HCT116 (cell line): ENCODE measurements around the gene IL36B. TPM values are rescaled to one million over a fixed set of nuclear protein-coding genes. Genes with fewer than 3 reads are reported as not detected.

Experiments
- ATAC-seq: fragments of 200-7000 bp; cut with Tn5 transposase; 2 replicates; pipeline ENCODE4 v1.9.1; 2020; ENCODE audit warnings: mild to moderate bottlenecking, moderate library complexity
- BruUV-seq: library from RNA; stranded (reverse); fragments of 400-500 nt; replicated peaks from 2 replicates; lab custom pipeline; 2021; lab: Mats Ljungman, UMichigan
- CTCF ChIA-PET: fragments of 300-600 bp; sonication (Branson Sonifier 250); formaldehyde crosslinking; loops from one replicate; lab custom pipeline; 2021; ENCODE audit warnings: antibody characterized with exemption; lab: Charles Lee
- POLR2A ChIA-PET: fragments of 300-600, 350-600 bp; sonication (Branson Sonifier 250); formaldehyde crosslinking; loops from one replicate; lab custom pipeline; 2021; ENCODE audit warnings: antibody characterized with exemption; lab: Charles Lee
- RAD21 ChIA-PET, 2 experiments: fragments of 300-600 bp; sonication (Branson Sonifier 250); formaldehyde crosslinking; loops; one replicate each; lab custom pipeline; 2023; ENCODE audit warnings: low total read pairs in 2 of 2; ENCODE audit not compliant: uncharacterized antibody in 2 of 2, unreplicated experiment in 2 of 2, low non-redundant PET in 1 of 2; lab: Charles Lee
- DNase-seq: peaks from one replicate; pipeline ENCODE4 v3.0.0-alpha.2; 2010; ENCODE audit warnings: low read depth, low spot score
- H2AFZ ChIP-seq: fragments of 200-600 bp; shearing (Covaris generic), sonication (generic); 2 replicates; pipeline ENCODE4 v1.6.1; 2017; ENCODE audit warnings: low read depth, mixed run types, mixed read lengths, antibody characterized with exemption, low read length; ENCODE audit not compliant: poor library complexity, severe bottlenecking
- H3K27ac ChIP-seq: 2 replicates; pipeline ENCODE4 v1.5.1; 2012; ENCODE audit warnings: low read depth, low read length
- H3K27me3 ChIP-seq: fragments of 200-600 bp; sonication (generic); 2 replicates; pipeline ENCODE4 v1.6.1; 2016; ENCODE audit warnings: mixed run types, low read length, mixed read lengths; ENCODE audit not compliant: insufficient read depth
- H3K36me3 ChIP-seq, 2 experiments: fragments of 200-500 bp in 1 of 2; fragments of 200-600 bp in 1 of 2; sonication (Bioruptor generic) in 1 of 2; sonication (generic) in 1 of 2; 2 replicates each; pipeline versions ENCODE4 v1.5.1 to v1.6.1; 2014 to 2016; ENCODE audit warnings: low read length in 2 of 2, inconsistent platforms in 1 of 2, mixed read lengths in 1 of 2, mixed run types in 1 of 2; ENCODE audit not compliant: insufficient read depth in 2 of 2, control insufficient read depth in 1 of 2
- H3K4me1 ChIP-seq, 2 experiments: fragments of 200-600 bp in 1 of 2; sonication (generic) in 1 of 2; 2 replicates each; pipeline versions ENCODE4 v1.5.1 to v1.6.1; 2012 to 2017; ENCODE audit warnings: low read length in 2 of 2, inconsistent platforms in 1 of 2, mild to moderate bottlenecking in 1 of 2, mixed read lengths in 1 of 2, mixed run types in 1 of 2, moderate library complexity in 1 of 2; ENCODE audit not compliant: insufficient read depth in 2 of 2, control insufficient read depth in 1 of 2
- H3K4me2 ChIP-seq: fragments of 200-600 bp; sonication (generic); 2 replicates; pipeline ENCODE4 v1.6.1; 2017; ENCODE audit warnings: mixed run types, low read length, mixed read lengths
- H3K4me3 ChIP-seq, 2 experiments: fragments of 200-600 bp in 1 of 2; sonication (generic) in 1 of 2; replicated peaks in 1 of 2; 2 replicates each; pipeline ENCODE4 v1.5.1; 2011 to 2016; ENCODE audit warnings: low read length in 2 of 2, control low read depth in 1 of 2, low read depth in 1 of 2, mild to moderate bottlenecking in 1 of 2, mixed read lengths in 1 of 2, mixed run types in 1 of 2
- H3K79me2 ChIP-seq: fragments of 200-600 bp; sonication (generic); 2 replicates; pipeline ENCODE4 v1.6.1; 2017; ENCODE audit warnings: mild to moderate bottlenecking, mixed run types, low read length, moderate library complexity, mixed read lengths; ENCODE audit not compliant: insufficient read depth
- H3K9ac ChIP-seq: fragments of 200-600 bp; sonication (generic); 2 replicates; pipeline ENCODE4 v1.6.1; 2016; ENCODE audit warnings: low read length, mixed read lengths
- H3K9me2 ChIP-seq: fragments of 200-600 bp; sonication (generic), shearing (Covaris generic); 2 replicates; pipeline ENCODE4 v1.6.1; 2017; ENCODE audit warnings: mixed run types, mild to moderate bottlenecking, moderate library complexity; ENCODE audit not compliant: insufficient read depth
- H3K9me3 ChIP-seq, 2 experiments: fragments of 200-500 bp in 1 of 2; fragments of 200-600 bp in 1 of 2; sonication (Bioruptor generic) in 1 of 2; sonication (generic) in 1 of 2; 2 replicates each; pipeline ENCODE4 v1.6.1; 2014 to 2017; ENCODE audit warnings: low read length in 2 of 2, mixed read lengths in 2 of 2, inconsistent platforms in 1 of 2, low read depth in 1 of 2, mild to moderate bottlenecking in 1 of 2, mixed run types in 1 of 2, moderate library complexity in 1 of 2; ENCODE audit not compliant: control insufficient read depth in 1 of 2, insufficient read depth in 1 of 2
- H4K20me1 ChIP-seq: fragments of 200-600 bp; sonication (generic), shearing (Covaris generic); 2 replicates; pipeline ENCODE4 v1.6.1; 2017; ENCODE audit warnings: mixed run types, mild to moderate bottlenecking, moderate library complexity; ENCODE audit not compliant: insufficient read depth
- CEBPB ChIP-seq: IDR thresholded peaks from 2 replicates; pipeline ENCODE4 v1.6.1; 2012; ENCODE audit warnings: low read depth
- ELF1 ChIP-seq: IDR thresholded peaks from 2 replicates; pipeline ENCODE4 v1.6.1; 2012; ENCODE audit warnings: low read depth, borderline replicate concordance
- EZH2 ChIP-seq: fragments of 200-600 bp; sonication (generic); IDR thresholded peaks from 2 replicates; pipeline ENCODE4 v1.6.1; 2017; ENCODE audit warnings: antibody characterized with exemption, mixed run types
- EZH2phosphoT487 ChIP-seq: fragments of 200-600 bp; IDR thresholded peaks from 2 replicates; pipeline ENCODE4 v1.6.1; 2018; ENCODE audit warnings: antibody characterized with exemption, borderline replicate concordance
- JUND ChIP-seq: IDR thresholded peaks from 2 replicates; pipeline ENCODE4 v1.6.1; 2012
- POLR2A ChIP-seq: IDR thresholded peaks from 2 replicates; pipeline ENCODE4 v1.7.0; 2011; ENCODE audit warnings: borderline replicate concordance; ENCODE audit not compliant: insufficient read depth, insufficient read length; ENCODE audit errors: extremely low read depth
- POLR2AphosphoS5 ChIP-seq: IDR thresholded peaks from 2 replicates; pipeline ENCODE4 v1.6.1; 2011; ENCODE audit warnings: mild to moderate bottlenecking, low read depth, low read length, moderate library complexity
- SIN3A ChIP-seq: IDR thresholded peaks from 2 replicates; pipeline ENCODE4 v1.6.1; 2012; ENCODE audit warnings: low read depth
- intact Hi-C: fragments of 100-400 bp; cut with micrococcal nuclease; formaldehyde crosslinking; loops from 2 replicates; pipeline ENCODE4 v1.10.0; 2022
- total RNA-seq: library from RNA; stranded (reverse); gene quantifications from one replicate; pipeline ENCODE4 v1.2.1, GENCODE V29; 2021; ENCODE audit not compliant: unreplicated experiment
- TF ChIP-seq, protein P1 (sequence below): IDR thresholded peaks from 2 replicates; pipeline ENCODE4 v1.6.1; 2011; ENCODE audit warnings: mild to moderate bottlenecking, low read length, moderate library complexity; ENCODE audit not compliant: insufficient replicate concordance; ENCODE audit errors: extremely low read depth
- TF ChIP-seq, protein P2 (sequence below), 3 experiments: fragments of 200-600 bp in 1 of 3; sonication (generic) in 1 of 3; IDR thresholded peaks in 2 of 3; conservative IDR thresholded peaks in 1 of 3; 2 replicates each; pipeline ENCODE4 v1.5.1; 2012 to 2017; ENCODE audit warnings: low read depth in 2 of 3, low read length in 2 of 3, antibody characterized with exemption in 1 of 3, borderline replicate concordance in 1 of 3, control low read depth in 1 of 3, mild to moderate bottlenecking in 1 of 3, mixed read lengths in 1 of 3, mixed run types in 1 of 3, moderate library complexity in 1 of 3; ENCODE audit not compliant: insufficient read depth in 1 of 3
- TF ChIP-seq, protein P3 (sequence below): IDR thresholded peaks from 2 replicates; pipeline ENCODE4 v1.6.1; 2012

IL36B gene
- total RNA-seq, 1 experiment from 2014 or later = not detected

DNA sequence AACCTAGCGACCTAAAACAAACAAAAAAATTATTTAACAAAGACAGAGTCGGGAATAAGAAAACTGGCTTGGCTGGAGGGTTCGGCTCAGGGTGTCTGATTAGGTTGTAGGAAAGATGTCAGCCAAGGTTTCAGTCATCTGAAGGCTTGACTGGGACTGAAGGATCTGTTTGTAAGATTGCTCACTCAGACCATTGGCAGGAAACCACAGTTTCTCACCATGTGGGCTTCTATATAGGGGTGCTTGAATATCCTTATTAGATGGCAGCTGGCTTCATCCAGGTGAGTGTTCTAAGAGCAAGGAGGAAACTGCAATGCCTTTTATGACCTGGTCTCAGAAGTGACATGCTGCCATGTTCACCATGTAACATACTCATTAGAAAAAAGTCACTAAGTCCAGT lies 999 bp upstream of the IL36B start:
- POLR2A ChIA-PET = no interaction called here
- H3K9ac ChIP-seq = no peak overlapping the region
- H3K9me2 ChIP-seq = no peaks in the 10 kb centered on the region
- no peak overlapping the region for H3K4me2 ChIP-seq
- CTCF ChIA-PET = no interaction called here
- H3K27ac ChIP-seq = no peak overlapping the region
- H3K4me3 ChIP-seq = no peak overlapping the region
- ATAC-seq (no peak), DNase-seq (no peak)
- H2AFZ ChIP-seq = no peak overlapping the region
- no peaks in the 10 kb centered on the region for H3K27me3 ChIP-seq
- H3K36me3 ChIP-seq = no peaks in the 10 kb centered on the region
- no peaks in the 10 kb centered on the region for H3K9me3 ChIP-seq
- RAD21 ChIA-PET = no interaction called here
- intact Hi-C loops = no loop called here
- H3K79me2 ChIP-seq = no peaks in the 10 kb centered on the region
- no peak for TF ChIP-seq POLR2A
- TF ChIP-seq, protein P1, sequence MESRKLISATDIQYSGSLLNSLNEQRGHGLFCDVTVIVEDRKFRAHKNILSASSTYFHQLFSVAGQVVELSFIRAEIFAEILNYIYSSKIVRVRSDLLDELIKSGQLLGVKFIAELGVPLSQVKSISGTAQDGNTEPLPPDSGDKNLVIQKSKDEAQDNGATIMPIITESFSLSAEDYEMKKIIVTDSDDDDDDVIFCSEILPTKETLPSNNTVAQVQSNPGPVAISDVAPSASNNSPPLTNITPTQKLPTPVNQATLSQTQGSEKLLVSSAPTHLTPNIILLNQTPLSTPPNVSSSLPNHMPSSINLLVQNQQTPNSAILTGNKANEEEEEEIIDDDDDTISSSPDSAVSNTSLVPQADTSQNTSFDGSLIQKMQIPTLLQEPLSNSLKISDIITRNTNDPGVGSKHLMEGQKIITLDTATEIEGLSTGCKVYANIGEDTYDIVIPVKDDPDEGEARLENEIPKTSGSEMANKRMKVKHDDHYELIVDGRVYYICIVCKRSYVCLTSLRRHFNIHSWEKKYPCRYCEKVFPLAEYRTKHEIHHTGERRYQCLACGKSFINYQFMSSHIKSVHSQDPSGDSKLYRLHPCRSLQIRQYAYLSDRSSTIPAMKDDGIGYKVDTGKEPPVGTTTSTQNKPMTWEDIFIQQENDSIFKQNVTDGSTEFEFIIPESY = no peak
- TF ChIP-seq, protein P2, sequence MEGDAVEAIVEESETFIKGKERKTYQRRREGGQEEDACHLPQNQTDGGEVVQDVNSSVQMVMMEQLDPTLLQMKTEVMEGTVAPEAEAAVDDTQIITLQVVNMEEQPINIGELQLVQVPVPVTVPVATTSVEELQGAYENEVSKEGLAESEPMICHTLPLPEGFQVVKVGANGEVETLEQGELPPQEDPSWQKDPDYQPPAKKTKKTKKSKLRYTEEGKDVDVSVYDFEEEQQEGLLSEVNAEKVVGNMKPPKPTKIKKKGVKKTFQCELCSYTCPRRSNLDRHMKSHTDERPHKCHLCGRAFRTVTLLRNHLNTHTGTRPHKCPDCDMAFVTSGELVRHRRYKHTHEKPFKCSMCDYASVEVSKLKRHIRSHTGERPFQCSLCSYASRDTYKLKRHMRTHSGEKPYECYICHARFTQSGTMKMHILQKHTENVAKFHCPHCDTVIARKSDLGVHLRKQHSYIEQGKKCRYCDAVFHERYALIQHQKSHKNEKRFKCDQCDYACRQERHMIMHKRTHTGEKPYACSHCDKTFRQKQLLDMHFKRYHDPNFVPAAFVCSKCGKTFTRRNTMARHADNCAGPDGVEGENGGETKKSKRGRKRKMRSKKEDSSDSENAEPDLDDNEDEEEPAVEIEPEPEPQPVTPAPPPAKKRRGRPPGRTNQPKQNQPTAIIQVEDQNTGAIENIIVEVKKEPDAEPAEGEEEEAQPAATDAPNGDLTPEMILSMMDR (IDR thresholded peaks at IDR 0.05 in 2 of 3, conservative IDR thresholded peaks at IDR 0.05 in 1 of 3; ENCODE audit: borderline replicate concordance in 1 of 3, insufficient read depth in 1 of 3, low read depth in 2 of 3, low read length in 2 of 3) = no peak
- TF ChIP-seq ELF1 = no peak
- no peak for TF ChIP-seq EZH2
- no peak for TF ChIP-seq POLR2AphosphoS5
- no peak for TF ChIP-seq EZH2phosphoT487
- TF ChIP-seq, protein P3, sequence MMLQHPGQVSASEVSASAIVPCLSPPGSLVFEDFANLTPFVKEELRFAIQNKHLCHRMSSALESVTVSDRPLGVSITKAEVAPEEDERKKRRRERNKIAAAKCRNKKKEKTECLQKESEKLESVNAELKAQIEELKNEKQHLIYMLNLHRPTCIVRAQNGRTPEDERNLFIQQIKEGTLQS = no peak
- TF ChIP-seq JUND = no peak
- no peak for TF ChIP-seq SIN3A
- no peak for TF ChIP-seq CEBPB
- H4K20me1 ChIP-seq = no peaks in the 10 kb centered on the region
- BruUV-seq = no TSS peak
- peaks cover 0 to 4% of the 10 kb centered on the region in 2 experiments; a peak in 1 of 4 replicates for H3K4me1 ChIP-seq
